ENCODE data around the gene TUBA4B. TPM values are rescaled to one million over a fixed set of nuclear protein-coding genes. Genes with fewer than 3 reads are reported as not detected.
"Not testable (repeated sequence)": the region's sequence is repeated elsewhere in the genome, so short reads cannot be mapped to it uniquely, and the experiment has no call there.

The TUBA4B gene
- total RNA-seq, 1 experiment from 2014 or later = not detected

DNA sequence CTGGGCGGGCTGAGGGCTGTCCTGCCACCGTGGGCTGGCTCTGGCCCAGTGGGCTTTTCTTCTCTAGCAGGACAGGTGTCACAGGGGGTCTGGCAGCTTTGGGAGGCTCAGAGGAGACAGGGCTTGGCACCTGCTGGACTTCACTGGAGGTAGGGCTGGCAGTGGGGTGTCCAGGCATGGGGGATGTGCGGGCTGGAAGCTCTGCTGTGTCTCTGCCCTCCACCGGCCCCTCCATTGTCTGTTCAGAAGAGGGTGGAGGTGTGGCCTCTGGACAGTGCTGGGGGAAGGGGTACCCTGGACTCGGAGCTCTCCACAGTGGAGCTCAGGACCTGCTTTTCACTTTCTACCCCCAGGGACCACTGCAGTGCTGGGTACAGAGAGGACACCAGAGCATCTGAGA is 47.0 kb downstream of the TUBA4B start:
- in situ Hi-C loops (cut with HindIII; ENCODE audit: low sequenced_read_pairs) = no loop called here
- no peak for DNase-seq (ENCODE audit: low spot score)

GRCh38 chr2:219302412-219302968 is 49.4 kb downstream of the TUBA4B start:
- no peak for DNase-seq (ENCODE audit: low spot score)
- in situ Hi-C loops (cut with HindIII; ENCODE audit: low sequenced_read_pairs) = no loop called here

DNA sequence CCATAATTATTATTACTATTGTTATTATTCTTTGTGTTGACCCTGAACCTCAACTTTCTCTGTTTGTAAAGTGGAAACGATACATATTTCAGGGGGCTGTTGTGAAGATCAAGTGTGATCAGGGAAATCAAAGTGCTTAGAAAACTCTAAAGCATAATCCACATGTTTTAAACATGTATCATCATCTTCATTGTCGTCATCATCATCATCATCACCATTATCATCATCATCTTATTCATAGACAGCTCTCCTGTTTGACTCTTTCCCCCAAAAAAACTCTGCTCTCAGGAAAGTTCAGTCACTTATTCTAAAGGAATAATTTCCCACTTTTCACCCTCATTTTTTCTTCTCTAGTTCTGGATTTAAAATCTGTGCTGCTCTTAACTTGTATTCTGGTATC is 51.2 kb downstream of the TUBA4B start:
- DNase-seq (ENCODE audit: low spot score) = no peak
- in situ Hi-C loops (cut with HindIII; ENCODE audit: low sequenced_read_pairs) = no loop called here

DNA sequence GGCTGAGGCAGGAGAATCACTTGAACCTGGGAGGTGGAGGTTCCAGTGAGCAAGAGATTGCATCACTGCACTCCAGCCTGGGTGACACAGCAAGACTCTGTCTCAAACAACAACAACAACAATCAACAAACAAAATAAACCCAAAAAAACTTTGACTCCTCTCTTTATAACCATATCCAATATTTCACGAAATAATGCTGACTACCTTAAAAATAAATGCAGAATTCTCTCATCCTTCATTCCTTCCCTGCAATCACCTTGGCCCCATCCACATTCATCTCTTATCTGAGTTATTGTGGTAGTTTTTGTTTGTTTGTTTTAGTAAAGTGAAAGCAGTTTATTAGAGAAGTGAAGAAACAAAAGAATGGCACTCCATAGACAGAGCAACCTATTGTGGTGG is 53.0 kb downstream of the TUBA4B start:
- in situ Hi-C loops (cut with HindIII; ENCODE audit: low sequenced_read_pairs) = no loop called here
- DNase-seq (ENCODE audit: low spot score) = no peak

- in situ Hi-C loops (cut with HindIII; ENCODE audit: low sequenced_read_pairs) = no loop called here
- peak; percentile 77 for DNase-seq (ENCODE audit: low spot score)
These were observed 55.4 kb downstream of the TUBA4B start for GRCh38 chr2:219308142-219309101.

GRCh38 chr2:219309278-219309677 is 56.2 kb downstream of the TUBA4B start, which contains the start of gene PTPRN:
Gene PTPRN, minus strand, starts transcription at chr2:219309401. Its CDS starts 69 bp downstream, at chr2:219309332.
- DNase-seq (ENCODE audit: low spot score) = peak; percentile 79
- in situ Hi-C loops (cut with HindIII; ENCODE audit: low sequenced_read_pairs) = no loop called here

DNA sequence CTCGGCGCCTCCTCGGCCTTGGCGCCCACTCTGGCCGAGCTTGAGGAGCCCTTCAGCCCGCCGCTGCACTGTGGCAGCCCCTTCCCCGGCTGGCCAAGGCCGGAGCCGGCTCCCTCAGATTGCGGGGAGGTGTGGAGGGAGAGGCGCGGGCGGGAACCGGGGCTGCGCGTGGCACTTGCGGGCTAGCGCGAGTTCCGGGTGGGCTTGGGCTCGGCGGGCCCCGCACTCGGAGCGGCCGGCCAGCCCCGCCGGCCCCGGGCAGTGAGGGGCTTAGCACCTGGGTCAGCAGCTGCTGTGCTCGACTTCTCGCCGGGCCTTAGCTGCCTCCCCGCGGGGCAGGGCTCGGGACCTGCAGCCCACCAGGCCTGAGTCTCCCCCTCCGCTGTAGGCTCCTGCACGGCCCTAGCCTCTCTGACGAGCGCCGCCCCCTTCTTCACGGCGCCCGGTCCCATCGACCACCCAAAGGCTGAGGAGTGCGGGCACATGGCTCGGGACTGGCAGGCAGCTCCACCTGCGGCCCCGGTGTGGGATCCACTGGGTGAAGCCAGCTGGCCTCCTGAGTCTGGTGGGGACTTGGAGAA is 59.7 kb downstream of the TUBA4B start:
- DNase-seq (ENCODE audit: low spot score); in situ Hi-C loops (cut with HindIII; ENCODE audit: low sequenced_read_pairs): not testable (repeated sequence)

DNA sequence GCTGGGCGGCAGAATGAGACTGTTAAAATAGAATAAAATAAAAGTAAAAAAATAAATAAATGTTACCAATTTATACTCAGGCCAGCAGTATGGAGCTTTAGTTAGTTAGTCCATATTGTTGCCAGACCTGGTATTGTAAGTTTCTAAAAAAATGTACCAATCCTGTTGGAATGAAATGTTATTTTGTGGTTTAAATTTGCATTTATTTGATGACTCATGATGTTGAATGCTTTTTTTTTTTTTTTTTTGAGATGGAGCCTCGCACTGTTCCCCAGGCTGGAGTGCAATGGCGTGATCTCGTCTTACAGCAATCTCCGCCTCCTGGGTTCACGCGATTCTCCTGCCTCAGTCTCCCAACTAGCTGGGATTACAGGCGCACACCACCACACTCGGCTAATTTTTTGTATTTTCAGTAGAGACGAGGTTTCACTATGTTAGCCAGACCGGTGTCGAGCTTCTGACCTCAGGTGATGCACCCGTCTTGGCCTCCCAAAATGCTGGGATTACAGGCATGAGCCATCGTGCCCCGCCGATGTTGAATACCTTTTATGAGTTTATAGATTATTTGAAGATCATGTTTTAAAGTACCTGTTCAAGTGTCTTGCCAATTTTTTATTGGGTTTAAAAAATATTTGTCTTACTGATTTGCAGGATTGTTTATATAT is 61.9 kb downstream of the TUBA4B start:
- no peak for DNase-seq (ENCODE audit: low spot score)

More for the DNA sequence above, 61.9 kb downstream of the TUBA4B start:
- in situ Hi-C loops (cut with HindIII; ENCODE audit: low sequenced_read_pairs) = no loop called here

Other genes with a start within 250 kb of the TUBA4B start
- not detected in 2 replicates for gene CFAP65, start 211.7 kb upstream of the TUBA4B start, total RNA-seq (2014; rRNA removed; shearing (Covaris generic))
- gene IHH, start 192.3 kb upstream of the TUBA4B start, total RNA-seq (2014; rRNA removed; shearing (Covaris generic)) = not detected in 2 replicates
- 31.7 TPM in 2 replicates for gene NHEJ1, start 92.4 kb upstream of the TUBA4B start, total RNA-seq (2014; rRNA removed; shearing (Covaris generic))
- gene SLC23A3, start 83.2 kb upstream of the TUBA4B start, total RNA-seq (2014; rRNA removed; shearing (Covaris generic)) = not detected in 2 replicates
- 34.7 and 39.0 TPM in 2 replicates for gene CNPPD1, start 76.3 kb upstream of the TUBA4B start, total RNA-seq (2014; rRNA removed; shearing (Covaris generic))
- gene RETREG2, start 75.0 kb upstream of the TUBA4B start, total RNA-seq (2014; rRNA removed; shearing (Covaris generic)) = 55.4 and 64.6 TPM in 2 replicates
- gene ZFAND2B, start 46.5 kb upstream of the TUBA4B start, total RNA-seq (2014; rRNA removed; shearing (Covaris generic)) = 24.8 and 26.9 TPM in 2 replicates
- 14.1 and 21.5 TPM in 2 replicates for gene ABCB6, start 34.3 kb upstream of the TUBA4B start, total RNA-seq (2014; rRNA removed; shearing (Covaris generic))
- gene ATG9A, start 23.6 kb upstream of the TUBA4B start, total RNA-seq (2014; rRNA removed; shearing (Covaris generic)) = 24.6 and 26.6 TPM in 2 replicates
- 14.2 and 17.5 TPM in 2 replicates for gene ANKZF1, start 23.4 kb upstream of the TUBA4B start, total RNA-seq (2014; rRNA removed; shearing (Covaris generic))
- gene GLB1L, start 7.8 kb upstream of the TUBA4B start, total RNA-seq (2014; rRNA removed; shearing (Covaris generic)) = 6.4 and 6.5 TPM in 2 replicates
- gene STK16, start 7.8 kb upstream of the TUBA4B start, total RNA-seq (2014; rRNA removed; shearing (Covaris generic)) = 26.4 and 38.1 TPM in 2 replicates
- 0.68 and 5.0 TPM in 2 replicates for gene TUBA4A, start 675 bp downstream of the TUBA4B start, total RNA-seq (2014; rRNA removed; shearing (Covaris generic))
- 119 and 123 TPM in 2 replicates for gene DNAJB2, start 26.1 kb downstream of the TUBA4B start, total RNA-seq (2014; rRNA removed; shearing (Covaris generic))
- gene PTPRN, start 56.2 kb downstream of the TUBA4B start, total RNA-seq (2014; rRNA removed; shearing (Covaris generic)) = 0.18 and 0.71 TPM in 2 replicates
- not detected in 2 replicates for gene RESP18, start 79.5 kb downstream of the TUBA4B start, total RNA-seq (2014; rRNA removed; shearing (Covaris generic))
- 65.8 and 67.4 TPM in 2 replicates for gene DNPEP, start 134.7 kb downstream of the TUBA4B start, total RNA-seq (2014; rRNA removed; shearing (Covaris generic))
- not detected in 2 replicates for gene DES, start 165.1 kb downstream of the TUBA4B start, total RNA-seq (2014; rRNA removed; shearing (Covaris generic))
- gene SPEG, start 181.6 kb downstream of the TUBA4B start, total RNA-seq (2014; rRNA removed; shearing (Covaris generic)) = 7.7 and 11.1 TPM in 2 replicates
- gene GMPPA, start 245.6 kb downstream of the TUBA4B start, total RNA-seq (2014; rRNA removed; shearing (Covaris generic)) = 60.6 and 62.3 TPM in 2 replicates

All from G401 (cell line).